ENCODE measurements around the gene ZNF280B.
"Not testable (repeated sequence)": the region's sequence is repeated elsewhere in the genome, so short reads cannot be mapped to it uniquely, and the experiment has no call there.

DNA sequence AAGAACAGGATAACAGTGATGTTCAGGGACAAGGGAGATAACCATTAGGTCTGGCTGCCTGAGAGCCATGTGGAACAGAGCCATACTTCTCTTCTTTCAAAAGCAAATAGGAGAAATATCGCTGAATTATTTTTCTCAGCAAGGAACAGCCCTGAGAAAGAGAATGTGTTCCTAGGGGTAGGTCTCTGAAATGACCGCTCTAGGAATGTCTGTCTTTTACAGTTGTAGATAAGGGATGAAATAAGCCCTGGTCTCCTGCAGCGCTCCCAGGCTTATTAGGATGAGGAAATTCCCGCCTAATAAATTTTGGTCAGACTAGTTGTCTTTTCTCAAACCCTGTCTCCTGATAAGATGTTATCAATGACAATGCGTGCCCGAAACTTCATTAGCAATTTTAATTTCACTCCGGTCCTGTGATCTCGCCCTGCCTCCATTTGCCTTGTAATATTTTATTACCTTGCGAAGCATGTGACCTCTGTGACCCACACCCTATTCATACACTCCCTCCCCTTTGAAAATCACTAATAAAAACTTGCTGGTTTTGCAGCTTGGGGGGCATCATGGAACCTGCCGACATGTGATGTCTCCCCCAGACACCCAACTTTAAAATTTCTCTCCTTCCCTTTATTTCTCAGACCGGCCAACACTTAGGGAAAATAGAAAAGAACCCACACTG lies 39.6 kb downstream of the ZNF280B start:
- TF ChIP-seq CTCF (conservative IDR thresholded peaks at IDR 0.05; ENCODE audit: low read depth in 2 of 2); EZH2 (IDR thresholded peaks at IDR 0.05; ENCODE audit: low read depth, unreplicated experiment); CREB1 (CRISPR knock-in tag; IDR thresholded peaks at IDR 0.05; ENCODE audit: low read depth); EZH2phosphoT487 (IDR thresholded peaks at IDR 0.05; ENCODE audit: unreplicated experiment); POLR2AphosphoS5 (IDR thresholded peaks at IDR 0.05; ENCODE audit: low read depth); REST (IDR thresholded peaks at IDR 0.05; ENCODE audit: unreplicated experiment); ETS1 (IDR thresholded peaks at IDR 0.05); JUNB (IDR thresholded peaks at IDR 0.05; ENCODE audit: unreplicated experiment); ZNF114 (CRISPR knock-in tag; IDR thresholded peaks at IDR 0.05); ZNF331 (CRISPR knock-in tag; IDR thresholded peaks at IDR 0.05; ENCODE audit: low read depth); NANOG (IDR thresholded peaks at IDR 0.05; ENCODE audit: borderline replicate concordance): not testable (repeated sequence)

Data from GM23338 (cell line).